HG03439 (cell line): Measurements from ENCODE around the gene OR2J2.
"Not testable (repeated sequence)": the region's sequence is repeated elsewhere in the genome, so short reads cannot be mapped to it uniquely, and the experiment has no call there.

Experiments
- ATAC-seq: cut with Tn5 transposase; IDR thresholded peaks from one replicate; pipeline ENCODE4 v1.9.1; 2021; ENCODE audit warnings: mild to moderate bottlenecking, moderate library complexity; ENCODE audit not compliant: unreplicated experiment

OR2J2 gene

GRCh38 chr6:29218056-29218455 lies 47.3 kb downstream of the OR2J2 start:
- not testable (repeated sequence) for ATAC-seq
